Loucy (cell line): Measurements from ENCODE around the gene USP11.

Experiments
- CTCF ChIP-seq: fragments of 200-600 bp; sonication (generic); conservative IDR thresholded peaks from 2 replicates; pipeline ENCODE4 v1.5.1; 2014; ENCODE audit warnings: mild to moderate bottlenecking, antibody characterized with exemption, low read length
- EZH2phosphoT487 ChIP-seq: fragments of 200-600 bp; IDR thresholded peaks from 2 replicates; pipeline ENCODE4 v1.6.1; 2018; ENCODE audit warnings: antibody characterized with exemption, mild to moderate bottlenecking, moderate library complexity, borderline replicate concordance

- TF ChIP-seq CTCF (no peak), EZH2phosphoT487 (no peak)
Measured at GRCh38 chrX:47217121-47217851, 15.5 kb upstream of the USP11 start.
